ENCODE results near the gene AGBL5. TPM values are rescaled to one million over a fixed set of nuclear protein-coding genes. Genes with fewer than 3 reads are reported as not detected.

Gene AGBL5
- total and polyA plus RNA-seq, 2 of the 13 experiments (the other 11 are each of a cell fraction or from before 2014, with no cell fraction given), result 55.9 to 73.3 TPM

- TF ChIP-seq, protein P1, sequence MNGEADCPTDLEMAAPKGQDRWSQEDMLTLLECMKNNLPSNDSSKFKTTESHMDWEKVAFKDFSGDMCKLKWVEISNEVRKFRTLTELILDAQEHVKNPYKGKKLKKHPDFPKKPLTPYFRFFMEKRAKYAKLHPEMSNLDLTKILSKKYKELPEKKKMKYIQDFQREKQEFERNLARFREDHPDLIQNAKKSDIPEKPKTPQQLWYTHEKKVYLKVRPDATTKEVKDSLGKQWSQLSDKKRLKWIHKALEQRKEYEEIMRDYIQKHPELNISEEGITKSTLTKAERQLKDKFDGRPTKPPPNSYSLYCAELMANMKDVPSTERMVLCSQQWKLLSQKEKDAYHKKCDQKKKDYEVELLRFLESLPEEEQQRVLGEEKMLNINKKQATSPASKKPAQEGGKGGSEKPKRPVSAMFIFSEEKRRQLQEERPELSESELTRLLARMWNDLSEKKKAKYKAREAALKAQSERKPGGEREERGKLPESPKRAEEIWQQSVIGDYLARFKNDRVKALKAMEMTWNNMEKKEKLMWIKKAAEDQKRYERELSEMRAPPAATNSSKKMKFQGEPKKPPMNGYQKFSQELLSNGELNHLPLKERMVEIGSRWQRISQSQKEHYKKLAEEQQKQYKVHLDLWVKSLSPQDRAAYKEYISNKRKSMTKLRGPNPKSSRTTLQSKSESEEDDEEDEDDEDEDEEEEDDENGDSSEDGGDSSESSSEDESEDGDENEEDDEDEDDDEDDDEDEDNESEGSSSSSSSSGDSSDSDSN (CRISPR knock-in tag; IDR thresholded peaks at IDR 0.05), result no peak
- TF ChIP-seq SSRP1 (CRISPR knock-in tag; IDR thresholded peaks at IDR 0.05), result no peak
- TF ChIP-seq REPIN1 (CRISPR knock-in tag; IDR thresholded peaks at IDR 0.05; ENCODE audit: borderline replicate concordance, low read depth), result no peak
- no peak for TF ChIP-seq ZNF30 (CRISPR knock-in tag; IDR thresholded peaks at IDR 0.05)
- no peak for TF ChIP-seq MIXL1 (CRISPR knock-in tag; IDR thresholded peaks at IDR 0.05)
- no peak for TF ChIP-seq SOX5 (CRISPR knock-in tag; IDR thresholded peaks at IDR 0.05; ENCODE audit: borderline replicate concordance)
- TF ChIP-seq, protein P2, sequence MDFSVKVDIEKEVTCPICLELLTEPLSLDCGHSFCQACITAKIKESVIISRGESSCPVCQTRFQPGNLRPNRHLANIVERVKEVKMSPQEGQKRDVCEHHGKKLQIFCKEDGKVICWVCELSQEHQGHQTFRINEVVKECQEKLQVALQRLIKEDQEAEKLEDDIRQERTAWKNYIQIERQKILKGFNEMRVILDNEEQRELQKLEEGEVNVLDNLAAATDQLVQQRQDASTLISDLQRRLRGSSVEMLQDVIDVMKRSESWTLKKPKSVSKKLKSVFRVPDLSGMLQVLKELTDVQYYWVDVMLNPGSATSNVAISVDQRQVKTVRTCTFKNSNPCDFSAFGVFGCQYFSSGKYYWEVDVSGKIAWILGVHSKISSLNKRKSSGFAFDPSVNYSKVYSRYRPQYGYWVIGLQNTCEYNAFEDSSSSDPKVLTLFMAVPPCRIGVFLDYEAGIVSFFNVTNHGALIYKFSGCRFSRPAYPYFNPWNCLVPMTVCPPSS (IDR thresholded peaks at IDR 0.05), result no peak
- TF ChIP-seq ZNF883 (CRISPR knock-in tag; IDR thresholded peaks at IDR 0.05; ENCODE audit: not compliant biosample characterization), result peak; percentile 17
- no peak for TF ChIP-seq LRRFIP1 (CRISPR knock-in tag; conservative IDR thresholded peaks at IDR 0.05)
- no peak for TF ChIP-seq PCBP1 (IDR thresholded peaks at IDR 0.05; ENCODE audit: borderline replicate concordance, low read depth, low read length)
- TF ChIP-seq XBP1 (CRISPR knock-in tag; IDR thresholded peaks at IDR 0.05), result no peak
- 0 out of 2 replicates have a peak, but pooled peaks have one; percentile 32 for TF ChIP-seq ARNTL (CRISPR knock-in tag; IDR thresholded peaks at IDR 0.05)
- TF ChIP-seq TEAD2 (CRISPR knock-in tag; IDR thresholded peaks at IDR 0.05), result no peak
- no peak for TF ChIP-seq ZNF770 (CRISPR knock-in tag; IDR thresholded peaks at IDR 0.05)
- no peak for TF ChIP-seq ZMYM3 (CRISPR knock-in tag; IDR thresholded peaks at IDR 0.05)
Measured at GRCh38 chr2:27096748-27097297, 45.4 kb downstream of the AGBL5 start (continued).

All from HepG2 (cell line).